ENCODE results near the gene PTCD3.

DNA sequence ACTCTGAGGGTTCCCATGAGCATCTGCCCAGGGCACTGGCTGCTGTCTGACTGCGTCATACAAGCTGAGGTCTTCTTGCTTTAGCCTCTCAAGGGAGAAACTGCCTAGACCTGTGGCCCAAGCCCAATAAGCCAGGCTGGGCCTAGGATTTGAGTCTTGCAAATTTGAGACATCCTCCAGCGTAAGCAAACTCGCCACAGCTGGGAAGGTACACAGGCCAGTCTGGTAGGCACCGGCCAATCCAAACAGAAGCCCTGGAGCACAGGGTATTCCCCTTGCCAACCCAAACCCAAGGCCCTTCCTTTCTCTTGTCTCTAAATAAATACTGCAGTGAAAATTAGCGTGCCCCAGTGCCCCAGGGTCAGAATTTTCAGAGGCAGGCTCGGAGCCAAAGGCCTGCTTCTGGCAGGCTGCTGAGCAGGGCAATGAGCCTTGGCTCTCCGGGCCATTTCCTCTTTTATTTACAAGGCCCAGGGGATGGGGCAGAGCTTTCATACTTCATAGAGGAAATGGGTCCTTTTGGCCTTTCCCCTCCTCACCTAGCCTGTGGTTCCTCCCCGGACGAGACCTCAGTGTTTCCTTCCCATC is 33.7 kb upstream of the PTCD3 start:
- TF ChIP-seq, protein P1, sequence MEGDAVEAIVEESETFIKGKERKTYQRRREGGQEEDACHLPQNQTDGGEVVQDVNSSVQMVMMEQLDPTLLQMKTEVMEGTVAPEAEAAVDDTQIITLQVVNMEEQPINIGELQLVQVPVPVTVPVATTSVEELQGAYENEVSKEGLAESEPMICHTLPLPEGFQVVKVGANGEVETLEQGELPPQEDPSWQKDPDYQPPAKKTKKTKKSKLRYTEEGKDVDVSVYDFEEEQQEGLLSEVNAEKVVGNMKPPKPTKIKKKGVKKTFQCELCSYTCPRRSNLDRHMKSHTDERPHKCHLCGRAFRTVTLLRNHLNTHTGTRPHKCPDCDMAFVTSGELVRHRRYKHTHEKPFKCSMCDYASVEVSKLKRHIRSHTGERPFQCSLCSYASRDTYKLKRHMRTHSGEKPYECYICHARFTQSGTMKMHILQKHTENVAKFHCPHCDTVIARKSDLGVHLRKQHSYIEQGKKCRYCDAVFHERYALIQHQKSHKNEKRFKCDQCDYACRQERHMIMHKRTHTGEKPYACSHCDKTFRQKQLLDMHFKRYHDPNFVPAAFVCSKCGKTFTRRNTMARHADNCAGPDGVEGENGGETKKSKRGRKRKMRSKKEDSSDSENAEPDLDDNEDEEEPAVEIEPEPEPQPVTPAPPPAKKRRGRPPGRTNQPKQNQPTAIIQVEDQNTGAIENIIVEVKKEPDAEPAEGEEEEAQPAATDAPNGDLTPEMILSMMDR (IDR thresholded peaks at IDR 0.05) = no peak
- no peak for TF ChIP-seq POLR2A (IDR thresholded peaks at IDR 0.05)

Measured in testis (tissue), 2 donors.